HepG2 (cell line): Measurements from ENCODE around the gene TLN1. TPM values are rescaled to one million over a fixed set of nuclear protein-coding genes. Genes with fewer than 3 reads are reported as not detected.

ENCODE experiments used
- ATAC-seq: fragments of 200-7000 bp; cut with Tn5 transposase; 3 replicates; pipeline ENCODE4 v1.9.1; 2020; ENCODE audit warnings: mild to moderate bottlenecking, moderate library complexity
- BruUV-seq: library from RNA; stranded (reverse); fragments of 400-500 nt; replicated peaks from 2 replicates; lab custom pipeline; 2021; lab: Mats Ljungman, UMichigan
- CTCF ChIA-PET: fragments of 300-600 bp; formaldehyde crosslinking; extraction: SDS; loops from one replicate; lab custom pipeline; 2021; ENCODE audit warnings: low total read pairs, inconsistent platforms, low intra/inter-chr PET ratio; lab: Yijun Ruan, JAX
- POLR2A ChIA-PET: fragments of 350-600 bp; sonication (Branson Sonifier 250); formaldehyde crosslinking; loops from one replicate; lab custom pipeline; 2020; ENCODE audit warnings: antibody characterized with exemption, inconsistent platforms; lab: Yijun Ruan, JAX
- DNase-seq: peaks from one replicate; pipeline ENCODE4 v3.0.0-alpha.2; 2015; ENCODE audit warnings: low spot score
- FAIRE-seq: peaks from 3 replicates; lab custom pipeline; 2011; peaks lifted over from hg19 to GRCh38; lab: Jason Lieb, UNC
- H2AFZ ChIP-seq: one replicate; pipeline ENCODE4 v1.6.1; 2011; ENCODE audit warnings: low read length, inconsistent platforms
- H3K27ac ChIP-seq: fragments of 300-600 bp; 3 replicates; pipeline ENCODE4 v1.8.0; 2011; ENCODE audit warnings: mixed run types, mild to moderate bottlenecking, mixed read lengths, low read length, inconsistent platforms; ENCODE audit not compliant: insufficient read depth; ENCODE audit errors: extremely low read length
- H3K27me3 ChIP-seq, 2 experiments: fragments of 200-600 bp in 1 of 2; 2 replicates in 1 of 2; 3 replicates in 1 of 2; pipeline versions ENCODE4 v1.6.0 to v1.8.0; 2011; ENCODE audit warnings: low read length in 2 of 2, mild to moderate bottlenecking in 2 of 2, moderate library complexity in 2 of 2, inconsistent platforms in 1 of 2; ENCODE audit not compliant: insufficient read depth in 2 of 2, control insufficient read depth in 1 of 2
- H3K36me3 ChIP-seq, 2 experiments: fragments of 200-600 bp in 1 of 2; replicated peaks in 1 of 2; 2 replicates in 1 of 2; 3 replicates in 1 of 2; pipeline versions ENCODE4 v1.5.1 to v1.8.0; 2011; ENCODE audit warnings: low read length in 2 of 2, inconsistent platforms in 1 of 2; ENCODE audit not compliant: insufficient read depth in 2 of 2, control insufficient read depth in 1 of 2
- H3K4me1 ChIP-seq: 2 replicates; pipeline ENCODE4 v1.5.1; 2012; ENCODE audit warnings: low read length, inconsistent platforms; ENCODE audit not compliant: insufficient read depth
- H3K4me2 ChIP-seq: 2 replicates; pipeline ENCODE4 v1.6.0; 2011; ENCODE audit warnings: low read depth, low read length, inconsistent platforms
- H3K4me3 ChIP-seq, 3 experiments: fragments of 200-600 bp in 1 of 3; sonication (generic), shearing (Covaris generic) in 1 of 3; replicated peaks in 1 of 3; 2 replicates each; pipeline ENCODE4 v1.5.1; 2011 to 2016; ENCODE audit warnings: low read length in 3 of 3, inconsistent platforms in 2 of 3, low read depth in 2 of 3, mild to moderate bottlenecking in 2 of 3, control low read depth in 1 of 3, mixed read lengths in 1 of 3; ENCODE audit not compliant: insufficient read depth in 1 of 3
- H3K79me2 ChIP-seq: one replicate; pipeline ENCODE4 v1.6.1; 2011; ENCODE audit warnings: low read length, inconsistent platforms; ENCODE audit not compliant: insufficient read depth
- H3K9ac ChIP-seq: 2 replicates; pipeline ENCODE4 v1.6.0; 2011; ENCODE audit warnings: mild to moderate bottlenecking, low read depth, low read length, inconsistent platforms; ENCODE audit not compliant: insufficient read depth
- H3K9me3 ChIP-seq: 2 replicates; pipeline ENCODE4 v1.5.1; 2012; ENCODE audit warnings: mild to moderate bottlenecking, low read length
- H4K20me1 ChIP-seq: 2 replicates; pipeline ENCODE4 v1.6.0; 2011; ENCODE audit warnings: inconsistent platforms, mild to moderate bottlenecking, low read length, moderate library complexity; ENCODE audit not compliant: insufficient read depth
- CEBPG ChIP-seq: IDR thresholded peaks from 2 replicates; pipeline ENCODE4 v1.6.1; 2016
- FOXA3 ChIP-seq: IDR thresholded peaks from 2 replicates; pipeline ENCODE4 v1.6.1; 2016; ENCODE audit warnings: missing genetic modification reagents, missing compliant biosample characterization
- FOXK2 ChIP-seq: fragments of 450-650 bp; IDR thresholded peaks from 2 replicates; pipeline ENCODE4 v1.6.1; 2016
- GATAD2A ChIP-seq: IDR thresholded peaks from 2 replicates; pipeline ENCODE4 v1.6.1; 2016
- HNF4A ChIP-seq: sonication (generic); formaldehyde crosslinking; IDR thresholded peaks from 2 replicates; pipeline ENCODE4 v1.4.0; 2020; ENCODE audit warnings: missing genetic modification reagents
- NCOA5 ChIP-seq: sonication (generic); formaldehyde crosslinking; IDR thresholded peaks from 2 replicates; pipeline ENCODE4 v1.4.0; 2020; ENCODE audit warnings: missing genetic modification reagents
- RFX5 ChIP-seq: IDR thresholded peaks from 2 replicates; pipeline ENCODE4 v1.6.1; 2011; ENCODE audit warnings: low read depth, low read length, improper control_type of control experiment
- TBX2 ChIP-seq: sonication (generic); formaldehyde crosslinking; IDR thresholded peaks from 2 replicates; pipeline ENCODE4 v1.5.0; 2020; ENCODE audit warnings: missing genetic modification reagents, mild to moderate bottlenecking, borderline replicate concordance
- WGBS: methylation state at CpG from one replicate; pipeline ENCODE4 v1.1.6; 2017; ENCODE audit warnings: low lambda C conversion rate; 5-methylcytosine and 5-hydroxymethylcytosine counted together
- in situ Hi-C: cut with HindIII; loops from 2 replicates; pipeline ENCODE4 v1.10.0; 2017; ENCODE audit warnings: low pct_unique_long_range_greater_than_20kb; ENCODE audit not compliant: extremely low pct_ligation_motif_present
- intact Hi-C: fragments of 100-400 bp; cut with micrococcal nuclease; formaldehyde crosslinking; loops from one replicate; pipeline ENCODE4 v1.10.0; 2022; ENCODE audit not compliant: unreplicated experiment
- polyA plus RNA-seq, 8 experiments: library from polyadenylated mRNA; depleted of rRNA in 3 of 8; stranded (reverse) in 7 of 8; unstranded in 1 of 8; fragments of >200 nt; fragmentation: Illumina TruSeq in 4 of 8; extraction: Trizol in 4 of 8; gene quantifications; 2 replicates each; pipeline versions ENCODE4 v1.2.1 to v1.2.3, GENCODE V29; 2011 to 2016; ENCODE audit warnings: low read depth in 4 of 8, missing spikeins in 1 of 8, mixed read lengths in 1 of 8; ENCODE audit not compliant: insufficient read depth in 1 of 8
- total RNA-seq, 5 experiments: library from RNA; depleted of rRNA; stranded (reverse); fragments of >200 nt; fragmentation: Illumina TruSeq; extraction: Trizol; gene quantifications; 2 replicates each; pipeline ENCODE4 v1.2.3, GENCODE V29; 2016; ENCODE audit warnings: low read depth in 1 of 5
- TF ChIP-seq, protein P1 (sequence below): IDR thresholded peaks from 2 replicates; pipeline ENCODE4 v1.6.1; 2012; ENCODE audit warnings: low read depth, low read length, improper control_type of control experiment
- TF ChIP-seq, protein P2 (sequence below): IDR thresholded peaks from 2 replicates; pipeline ENCODE4 v1.6.1; 2016; ENCODE audit warnings: mild to moderate bottlenecking
- TF ChIP-seq, protein P3 (sequence below), 2 experiments: IDR thresholded peaks; 2 replicates each; pipeline ENCODE4 v1.6.1; 2011 to 2012; ENCODE audit warnings: low read length in 2 of 2, borderline replicate concordance in 1 of 2, low read depth in 1 of 2, mild to moderate bottlenecking in 1 of 2, moderate library complexity in 1 of 2

The TLN1 gene
- total and polyA plus RNA-seq, 2 of the 13 experiments (the other 11 are each of a cell fraction or from before 2014, with no cell fraction given): 35.2 to 51.8 TPM

DNA sequence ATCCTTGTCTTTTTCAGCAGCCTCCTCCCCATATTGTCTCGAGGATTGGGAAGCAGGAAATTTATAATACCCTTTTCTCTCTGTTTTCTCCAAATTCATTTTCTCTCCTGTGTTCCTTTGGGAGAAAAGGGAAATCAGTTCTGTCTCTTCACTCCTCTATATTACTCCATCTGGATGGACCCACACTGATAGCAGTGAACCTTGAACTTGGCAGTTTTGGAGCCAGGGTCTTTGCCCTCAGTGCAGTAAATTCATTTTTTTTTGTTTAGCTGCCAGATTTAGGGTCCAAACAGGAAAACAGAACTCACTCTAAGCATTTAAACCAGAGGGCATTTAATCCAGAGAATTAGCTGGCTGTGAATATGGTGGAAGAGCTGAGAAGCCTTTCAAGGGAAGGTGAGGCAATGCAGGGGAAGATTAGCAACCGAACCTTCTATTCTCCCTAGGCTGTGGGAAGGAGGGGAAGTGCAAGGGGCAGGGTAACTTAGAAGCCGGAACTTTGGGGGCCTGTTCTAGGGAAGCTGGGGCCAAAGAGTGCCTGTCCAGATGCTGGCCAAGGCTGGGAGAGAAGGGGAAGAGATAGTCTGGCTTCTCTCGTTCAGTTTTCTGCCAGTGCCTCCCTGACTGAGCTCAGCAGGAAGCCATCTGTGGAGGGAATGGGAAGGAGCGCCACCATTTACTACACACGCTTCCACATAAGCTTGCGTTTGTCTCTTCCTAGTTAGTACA, 43.1 kb upstream of the TLN1 start:
- Histone ChIP-seq H3K4me1 (peaks cover 47% of the 10 kb centered on the region), H3K36me3 (no peaks in the 10 kb centered on the region), H3K4me3 (no peak overlapping the region), H3K9ac (no peak overlapping the region), H3K4me2 (peak overlapping the region; percentile 29), H4K20me1 (no peaks in the 10 kb centered on the region), H3K27me3 (no peaks in the 10 kb centered on the region), H3K9me3 (no peaks in the 10 kb centered on the region), H3K27ac (peak overlapping the region; percentile 38), H2AFZ (no peak overlapping the region), H3K79me2 (peaks cover 4% of the 10 kb centered on the region)
- POLR2A ChIA-PET: interaction anchor here (0.7 to 1.2 kb wide), 2 partner anchors 29 to 39 kb away, joined by 3 to 5 read pairs; no protein-coding TSS in a partner anchor
- ATAC-seq (peak; percentile 53), DNase-seq (no peak), FAIRE-seq (no peak)
- CTCF ChIA-PET: no interaction called here
- WGBS: 76% methylated on average over 7 of the region's 7 CpGs
- in situ Hi-C loops (no loop called here), intact Hi-C loops (no loop called here)
- TF ChIP-seq HNF4A (peak; percentile 54), FOXA3 (no peak)
- BruUV-seq: no TSS peak

DNA sequence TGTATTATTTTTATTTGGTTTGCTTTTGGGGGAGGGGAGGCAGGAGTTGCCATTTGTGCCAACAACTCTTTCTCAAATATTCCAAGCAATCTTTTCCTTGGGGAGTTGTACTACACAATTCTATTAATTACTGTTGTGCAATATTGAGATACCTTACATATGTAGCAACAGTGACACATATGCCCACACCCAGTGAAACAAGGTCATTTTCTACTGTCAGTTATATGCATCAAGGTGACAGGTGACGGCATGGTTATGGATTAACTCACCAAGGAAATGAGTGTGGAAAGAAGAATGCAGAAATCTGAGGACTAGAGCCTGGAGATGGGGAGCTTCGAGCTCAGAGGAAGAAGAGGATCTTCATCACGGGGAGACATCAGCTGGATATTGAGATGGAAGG, 39.9 kb upstream of the TLN1 start:
- Histone ChIP-seq H2AFZ (no peak overlapping the region), H3K9me3 (no peaks in the 10 kb centered on the region), H3K9ac (no peak overlapping the region), H3K4me3 (no peak overlapping the region), H3K36me3 (no peaks in the 10 kb centered on the region), H3K27me3 (no peaks in the 10 kb centered on the region), H3K27ac (peak overlapping the region; percentile 21), H3K4me1 (peaks cover 50% of the 10 kb centered on the region), H3K79me2 (peaks cover 7% of the 10 kb centered on the region), H4K20me1 (no peaks in the 10 kb centered on the region), H3K4me2 (peak overlapping the region; percentile 32; the same call in 1 of the 2 replicates)
- no TSS peak for BruUV-seq
- ATAC-seq: peak; percentile 66; the same call in 2 of the 3 replicates
- ChIA-PET CTCF (no interaction called here), POLR2A (interaction anchor here (0.7 to 2.3 kb wide), 5 partner anchors 13 to 42 kb away, joined by 3 to 7 read pairs (median 3); partner anchors contain the start of genes CREB3, GBA2, HINT2 and RGP1)
- WGBS: 67% methylated on average over 3 of the region's 3 CpGs
- intact Hi-C loops: no loop called here
- peak; percentile 59 for DNase-seq
- in situ Hi-C loops: no loop called here
- FAIRE-seq: no peak
- peak; percentile 51; the same call in 1 of the 2 replicates for TF ChIP-seq GATAD2A (CRISPR knock-in tag)
- peak; percentile 80 for TF ChIP-seq CEBPG
- TF ChIP-seq TBX2: peak; percentile 35; the same call in 1 of the 2 replicates
- TF ChIP-seq RFX5: peak; percentile 38; the same call in 1 of the 2 replicates
- TF ChIP-seq NCOA5 (CRISPR knock-in tag): no peak
- TF ChIP-seq, protein P1, sequence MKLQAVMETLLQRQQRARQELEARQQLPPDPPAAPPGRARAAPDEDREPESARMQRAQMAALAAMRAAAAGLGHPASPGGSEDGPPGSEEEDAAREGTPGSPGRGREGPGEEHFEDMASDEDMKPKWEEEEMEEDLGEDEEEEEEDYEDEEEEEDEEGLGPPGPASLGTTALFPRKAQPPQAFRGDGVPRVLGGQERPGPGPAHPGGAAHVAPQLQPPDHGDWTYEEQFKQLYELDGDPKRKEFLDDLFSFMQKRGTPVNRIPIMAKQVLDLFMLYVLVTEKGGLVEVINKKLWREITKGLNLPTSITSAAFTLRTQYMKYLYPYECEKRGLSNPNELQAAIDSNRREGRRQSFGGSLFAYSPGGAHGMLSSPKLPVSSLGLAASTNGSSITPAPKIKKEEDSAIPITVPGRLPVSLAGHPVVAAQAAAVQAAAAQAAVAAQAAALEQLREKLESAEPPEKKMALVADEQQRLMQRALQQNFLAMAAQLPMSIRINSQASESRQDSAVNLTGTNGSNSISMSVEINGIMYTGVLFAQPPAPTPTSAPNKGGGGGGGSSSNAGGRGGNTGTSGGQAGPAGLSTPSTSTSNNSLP: peak; percentile 77
- TF ChIP-seq, protein P2, sequence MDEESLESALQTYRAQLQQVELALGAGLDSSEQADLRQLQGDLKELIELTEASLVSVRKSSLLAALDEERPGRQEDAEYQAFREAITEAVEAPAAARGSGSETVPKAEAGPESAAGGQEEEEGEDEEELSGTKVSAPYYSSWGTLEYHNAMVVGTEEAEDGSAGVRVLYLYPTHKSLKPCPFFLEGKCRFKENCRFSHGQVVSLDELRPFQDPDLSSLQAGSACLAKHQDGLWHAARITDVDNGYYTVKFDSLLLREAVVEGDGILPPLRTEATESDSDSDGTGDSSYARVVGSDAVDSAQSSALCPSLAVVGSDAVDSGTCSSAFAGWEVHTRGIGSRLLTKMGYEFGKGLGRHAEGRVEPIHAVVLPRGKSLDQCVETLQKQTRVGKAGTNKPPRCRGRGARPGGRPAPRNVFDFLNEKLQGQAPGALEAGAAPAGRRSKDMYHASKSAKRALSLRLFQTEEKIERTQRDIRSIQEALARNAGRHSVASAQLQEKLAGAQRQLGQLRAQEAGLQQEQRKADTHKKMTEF (CRISPR knock-in tag): no peak
- TF ChIP-seq, protein P3, sequence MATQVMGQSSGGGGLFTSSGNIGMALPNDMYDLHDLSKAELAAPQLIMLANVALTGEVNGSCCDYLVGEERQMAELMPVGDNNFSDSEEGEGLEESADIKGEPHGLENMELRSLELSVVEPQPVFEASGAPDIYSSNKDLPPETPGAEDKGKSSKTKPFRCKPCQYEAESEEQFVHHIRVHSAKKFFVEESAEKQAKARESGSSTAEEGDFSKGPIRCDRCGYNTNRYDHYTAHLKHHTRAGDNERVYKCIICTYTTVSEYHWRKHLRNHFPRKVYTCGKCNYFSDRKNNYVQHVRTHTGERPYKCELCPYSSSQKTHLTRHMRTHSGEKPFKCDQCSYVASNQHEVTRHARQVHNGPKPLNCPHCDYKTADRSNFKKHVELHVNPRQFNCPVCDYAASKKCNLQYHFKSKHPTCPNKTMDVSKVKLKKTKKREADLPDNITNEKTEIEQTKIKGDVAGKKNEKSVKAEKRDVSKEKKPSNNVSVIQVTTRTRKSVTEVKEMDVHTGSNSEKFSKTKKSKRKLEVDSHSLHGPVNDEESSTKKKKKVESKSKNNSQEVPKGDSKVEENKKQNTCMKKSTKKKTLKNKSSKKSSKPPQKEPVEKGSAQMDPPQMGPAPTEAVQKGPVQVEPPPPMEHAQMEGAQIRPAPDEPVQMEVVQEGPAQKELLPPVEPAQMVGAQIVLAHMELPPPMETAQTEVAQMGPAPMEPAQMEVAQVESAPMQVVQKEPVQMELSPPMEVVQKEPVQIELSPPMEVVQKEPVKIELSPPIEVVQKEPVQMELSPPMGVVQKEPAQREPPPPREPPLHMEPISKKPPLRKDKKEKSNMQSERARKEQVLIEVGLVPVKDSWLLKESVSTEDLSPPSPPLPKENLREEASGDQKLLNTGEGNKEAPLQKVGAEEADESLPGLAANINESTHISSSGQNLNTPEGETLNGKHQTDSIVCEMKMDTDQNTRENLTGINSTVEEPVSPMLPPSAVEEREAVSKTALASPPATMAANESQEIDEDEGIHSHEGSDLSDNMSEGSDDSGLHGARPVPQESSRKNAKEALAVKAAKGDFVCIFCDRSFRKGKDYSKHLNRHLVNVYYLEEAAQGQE (IDR thresholded peaks at IDR 0.05; ENCODE audit: borderline replicate concordance in 1 of 2, low read depth in 1 of 2, low read length in 2 of 2): no peak
- no peak for TF ChIP-seq FOXK2
